Measurements from ENCODE around the gene VASH1.
A peak's percentile ranks its signal among the peaks of the same experiment; 100 is the strongest.
"Not testable (repeated sequence)": the region's sequence is repeated elsewhere in the genome, so short reads cannot be mapped to it uniquely, and the experiment has no call there.

The VASH1 gene

DNA sequence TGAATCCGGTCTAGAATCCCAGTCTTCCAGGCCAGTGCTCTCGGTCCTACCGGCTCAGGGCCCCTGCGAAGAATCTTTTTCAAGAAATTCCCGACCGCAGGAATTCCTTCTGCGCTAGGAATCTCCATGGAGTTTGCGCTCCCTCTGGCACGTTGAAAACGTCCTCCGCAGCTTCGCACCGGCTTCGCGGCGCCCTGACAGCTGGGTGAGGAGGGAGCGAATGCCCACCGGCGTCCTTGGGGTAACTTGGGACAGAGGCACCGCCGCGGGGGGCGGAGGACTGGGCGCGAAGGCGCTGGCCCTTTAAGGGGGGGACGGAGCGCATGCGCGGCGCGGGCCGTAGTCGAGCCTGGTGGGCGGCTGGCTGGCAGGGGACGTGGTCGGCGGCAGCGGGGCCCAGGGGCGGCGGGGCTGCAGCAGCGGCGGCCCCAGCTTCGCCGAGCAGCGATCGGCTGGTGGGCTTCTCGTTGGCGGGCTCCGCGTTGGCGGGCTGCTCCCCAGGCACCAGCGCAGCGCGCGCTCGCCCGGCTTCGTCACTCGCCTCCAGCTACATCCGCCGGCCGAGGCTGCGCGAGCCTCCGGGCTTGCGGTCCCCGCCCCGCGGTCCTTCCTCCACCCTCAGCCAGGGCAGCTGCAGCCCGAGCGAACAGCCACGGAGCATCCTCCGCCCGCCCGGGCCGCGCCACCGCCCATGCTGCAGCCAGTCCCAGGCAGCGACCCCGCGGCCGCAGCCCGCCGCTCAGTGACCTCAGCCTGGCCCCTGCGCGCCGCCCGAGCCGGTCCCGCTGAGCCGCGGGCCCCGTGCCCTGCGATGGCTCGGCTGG is at the start of gene VASH1:
Gene VASH1, plus strand, starts transcription at position 333 of the 824 bp plus-strand sequence. CDS start 1,354 bp downstream, outside the sequence.
- peak; percentile 55 for DNase-seq

DNA sequence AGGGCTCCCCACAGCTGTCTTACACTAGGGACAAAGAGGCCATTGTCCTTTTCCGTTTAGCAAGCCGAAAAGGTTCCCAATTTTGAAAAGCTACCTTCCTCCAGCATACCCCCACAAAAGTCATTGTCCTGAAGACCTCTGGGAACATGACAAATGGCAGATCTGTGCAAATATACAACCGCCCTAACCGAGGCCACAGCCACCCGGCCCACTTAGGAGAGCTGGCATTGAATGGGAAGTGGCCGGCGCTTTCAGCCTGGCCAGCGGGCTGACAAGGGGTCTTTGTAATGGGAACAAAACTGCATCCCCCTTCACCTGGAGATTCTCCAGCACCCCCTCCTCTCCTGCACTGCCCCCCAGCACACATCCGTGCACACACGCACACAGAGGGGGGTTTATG is 48.1 kb upstream of the VASH1 start:
- no peak for DNase-seq

DNA sequence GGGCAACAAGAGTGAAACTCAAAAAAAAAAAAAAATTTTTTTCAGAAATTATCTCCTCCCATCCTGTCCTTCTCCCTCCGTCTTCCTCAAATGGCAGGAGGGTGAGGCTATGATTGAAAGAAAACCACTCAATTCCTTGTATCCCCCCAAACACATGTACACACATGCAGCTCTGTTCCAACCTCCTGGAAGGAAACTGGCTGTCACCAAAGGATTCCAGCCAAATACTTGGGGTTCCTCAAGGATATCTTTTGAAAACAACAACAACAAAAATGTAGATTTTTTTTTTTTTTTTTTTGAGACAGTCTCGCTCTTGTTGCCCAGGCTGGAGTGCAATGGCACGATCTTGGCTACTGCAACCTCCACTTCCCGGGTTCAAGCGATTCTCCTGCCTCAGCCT is 46.8 kb upstream of the VASH1 start:
- DNase-seq = no peak

DNA sequence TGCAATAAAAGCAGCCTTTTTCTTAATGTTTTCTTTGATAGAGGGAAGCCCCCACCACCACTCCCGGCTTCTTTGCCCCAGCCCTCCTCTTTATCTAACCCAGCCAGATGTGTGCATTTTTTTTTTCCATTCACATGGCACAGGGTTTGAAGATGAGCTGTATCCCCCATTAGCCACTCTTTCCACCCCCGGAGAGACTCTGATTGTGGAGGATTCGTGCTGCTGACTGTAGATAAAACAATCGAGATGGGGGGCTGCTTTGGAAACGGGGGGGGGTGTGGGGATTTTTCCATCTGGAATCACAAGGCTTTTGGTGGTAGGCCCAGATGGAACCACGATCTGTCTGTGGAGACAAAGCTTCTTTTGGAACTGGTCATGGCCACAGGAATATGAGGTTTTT is 46.2 kb upstream of the VASH1 start:
- DNase-seq = no peak

- no peak for DNase-seq
These were observed 45.7 kb upstream of the VASH1 start for GRCh38 chr14:76715511-76716081.

GRCh38 chr14:76716285-76716684 is 45.0 kb upstream of the VASH1 start:
- no peak for DNase-seq

- DNase-seq = no peak
These were observed 43.6 kb upstream of the VASH1 start for GRCh38 chr14:76717508-76718290.

DNA sequence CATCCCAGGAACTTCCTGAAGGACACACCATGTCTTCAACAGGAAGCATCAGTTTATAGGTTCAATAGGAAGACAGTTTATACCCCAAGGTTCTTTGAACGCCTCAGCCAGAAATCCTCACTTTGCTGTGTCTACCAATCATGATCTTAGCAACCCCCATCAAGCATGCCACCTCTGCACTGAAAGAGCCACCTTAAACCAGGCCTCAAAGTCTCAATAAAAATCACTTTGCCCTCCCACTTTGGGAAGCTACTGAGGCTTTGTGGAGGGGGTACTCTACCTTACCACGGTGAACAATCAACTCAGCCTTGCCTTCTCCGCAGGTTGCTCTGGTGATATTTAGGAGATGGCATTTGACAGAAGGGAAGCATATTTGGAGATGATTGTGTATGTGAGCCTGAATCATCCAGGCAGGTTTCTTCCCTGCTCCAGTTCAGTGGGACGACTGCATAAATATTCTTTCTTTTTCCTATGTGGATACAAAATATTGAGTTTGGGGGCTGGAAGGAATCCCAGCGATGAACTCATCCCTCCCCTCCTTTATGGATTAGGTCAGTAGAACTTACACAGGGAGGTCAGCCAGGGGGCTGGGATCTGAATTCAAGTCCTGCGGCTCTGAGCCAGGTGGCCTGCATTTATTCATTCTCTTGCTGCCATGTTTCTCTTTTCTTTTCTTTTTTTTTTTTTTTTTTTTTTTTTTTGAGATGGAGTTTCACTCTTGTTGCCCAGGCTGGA is 42.8 kb upstream of the VASH1 start:
- DNase-seq = no peak

DNA sequence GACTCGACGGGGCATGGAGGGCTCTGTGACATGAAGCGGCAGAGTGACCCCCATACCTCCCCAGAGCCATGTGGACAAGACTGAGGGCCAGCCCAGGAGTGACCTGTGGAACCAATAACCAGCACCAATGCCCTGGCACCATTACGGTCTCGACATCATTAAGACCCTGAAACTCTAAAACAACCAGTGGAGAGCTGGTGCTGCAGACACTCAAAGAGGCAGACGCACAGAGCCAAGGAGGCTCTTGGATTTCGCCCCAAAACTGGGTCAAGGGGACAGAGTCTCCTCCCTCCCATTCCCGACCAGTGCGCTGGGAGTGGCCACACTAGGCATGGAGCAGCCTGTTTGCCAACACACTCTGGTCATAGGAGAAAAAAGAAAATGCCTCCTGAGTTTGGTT is 41.6 kb upstream of the VASH1 start:
- DNase-seq = no peak

- peak; percentile 55 for DNase-seq
These were observed 40.9 kb upstream of the VASH1 start for GRCh38 chr14:76720382-76720813.

DNA sequence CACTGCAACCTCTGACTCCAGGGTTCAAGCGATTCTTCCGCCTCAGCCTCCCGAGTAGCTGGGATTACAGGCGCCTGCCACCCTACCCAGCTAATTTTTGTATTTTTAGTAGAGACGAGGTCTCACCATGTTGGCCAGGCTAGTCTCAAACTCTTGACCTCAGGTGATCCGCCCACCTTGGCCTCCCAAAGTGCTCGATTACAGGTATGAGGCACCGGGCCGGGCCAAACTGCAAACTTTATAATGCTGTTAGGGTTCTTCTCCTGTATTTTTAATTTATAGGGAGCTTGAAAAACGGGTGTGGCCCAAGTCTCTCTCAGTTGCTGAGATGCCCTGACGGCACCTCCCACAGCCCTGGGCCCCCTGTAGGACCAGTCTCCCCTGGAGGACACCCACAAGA is 39.8 kb upstream of the VASH1 start:
- not testable (repeated sequence) for DNase-seq

- DNase-seq = no peak
These were observed 36.4 kb upstream of the VASH1 start for GRCh38 chr14:76724651-76725550.

GRCh38 chr14:76726551-76726970 is 34.7 kb upstream of the VASH1 start:
- DNase-seq = no peak

DNA sequence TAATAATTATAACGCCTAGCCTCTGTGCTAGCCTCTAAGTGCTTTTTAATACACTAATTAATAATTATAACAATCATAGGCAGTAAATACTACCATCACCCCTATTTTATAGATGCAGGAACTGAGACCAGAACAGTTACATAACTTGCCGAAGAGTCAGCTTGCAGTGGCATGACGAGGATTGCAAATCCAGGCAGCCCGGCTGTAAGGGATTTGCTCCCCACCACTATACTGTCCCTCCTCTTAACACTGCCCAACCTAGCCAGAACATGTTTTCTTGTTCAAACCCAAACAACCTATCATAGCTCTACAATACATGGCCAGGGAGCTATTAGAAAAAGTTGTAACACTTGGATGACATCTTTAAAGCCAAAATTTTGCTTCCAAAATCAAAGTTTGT is 33.9 kb upstream of the VASH1 start:
- DNase-seq = no peak

- DNase-seq = no peak
These were observed 33.4 kb upstream of the VASH1 start for GRCh38 chr14:76727901-76728300.

DNA sequence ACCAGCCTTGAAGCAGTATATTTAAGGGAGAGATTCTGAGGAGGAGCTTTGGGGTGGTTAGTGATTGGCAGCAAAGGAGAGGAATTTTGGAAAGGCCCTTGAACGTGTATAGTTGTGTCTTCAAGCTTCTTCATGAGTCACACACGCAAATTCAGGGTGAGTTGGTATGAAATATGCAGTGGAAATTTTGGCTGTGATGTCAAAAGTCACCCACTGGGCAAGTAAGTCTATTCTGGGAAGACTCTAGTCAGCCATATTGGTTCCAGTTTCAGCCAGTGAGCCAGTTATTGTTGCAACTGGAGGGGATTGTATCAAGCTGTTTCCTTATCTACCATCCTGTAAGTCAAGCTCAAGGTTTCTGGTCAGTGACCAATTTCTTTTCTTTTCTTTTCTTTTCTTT is 32.0 kb upstream of the VASH1 start:
- DNase-seq = no peak

GRCh38 chr14:76729953-76730505 is 31.2 kb upstream of the VASH1 start:
- no peak for DNase-seq

- DNase-seq = not testable (repeated sequence)
These were observed 26.8 kb upstream of the VASH1 start for GRCh38 chr14:76734501-76734900.

GRCh38 chr14:76736514-76736913 is 24.8 kb upstream of the VASH1 start:
- no peak for DNase-seq

DNA sequence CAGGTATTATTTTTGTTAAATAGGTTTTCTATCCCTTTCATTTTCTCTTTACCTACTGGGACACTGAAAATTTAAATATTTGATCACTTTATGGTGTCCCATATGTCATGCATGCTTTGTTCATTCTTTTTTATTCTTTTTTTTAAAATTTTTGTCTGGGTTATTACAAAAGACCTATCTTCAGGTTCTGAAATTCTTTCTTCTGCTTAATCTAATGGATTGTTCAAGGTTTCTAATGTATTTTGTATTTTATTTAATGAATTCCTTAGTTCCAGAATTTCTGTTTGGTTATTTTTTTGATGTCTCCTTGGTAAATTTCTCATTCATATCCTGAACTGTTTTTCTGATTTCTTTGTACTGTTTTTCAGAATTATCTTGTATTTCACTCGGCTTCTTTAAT is 20.2 kb upstream of the VASH1 start:
- DNase-seq = no peak

DNA sequence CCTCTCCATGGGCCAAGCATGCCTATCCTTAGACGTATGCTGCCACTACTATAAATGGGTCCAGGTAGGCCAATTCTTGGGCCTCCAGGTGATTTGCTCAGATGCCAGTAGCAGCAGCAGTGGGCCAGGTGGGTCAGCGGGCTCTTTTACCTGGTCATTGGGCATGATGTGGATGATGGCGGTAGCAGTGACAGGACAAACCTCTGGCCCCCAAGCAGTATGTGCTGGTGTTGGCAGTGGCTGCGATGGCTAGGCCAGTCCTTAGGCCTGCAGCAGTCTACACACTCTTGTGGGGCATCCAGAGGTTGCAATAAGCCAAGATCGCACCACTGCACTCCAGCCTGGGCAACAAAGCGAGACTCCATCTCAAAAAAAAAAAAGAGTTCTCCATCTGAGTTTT is 19.1 kb upstream of the VASH1 start:
- DNase-seq = no peak

GRCh38 chr14:76742966-76743365 is 18.3 kb upstream of the VASH1 start:
- DNase-seq = no peak
